Caco-2 (cell line): Measurements from ENCODE around the gene ADGRD1. TPM values are rescaled to one million over a fixed set of nuclear protein-coding genes. Genes with fewer than 3 reads are reported as not detected.

Experiments used
- BruUV-seq: library from RNA; stranded (reverse); fragments of 400-500 nt; replicated peaks from 2 replicates; lab custom pipeline; 2021; lab: Mats Ljungman, UMichigan
- CTCF ChIA-PET: fragments of 300-600 bp; sonication (Branson Sonifier 250); formaldehyde crosslinking; loops from one replicate; lab custom pipeline; 2022; ENCODE audit warnings: antibody characterized with exemption; lab: Charles Lee
- POLR2A ChIA-PET: fragments of 300-600 bp; sonication (Branson Sonifier 250); formaldehyde crosslinking; loops from one replicate; lab custom pipeline; 2022; ENCODE audit warnings: antibody characterized with exemption; lab: Charles Lee
- DNase-seq, 2 experiments: peaks; one replicate each; pipeline versions ENCODE4 v3.0.0 to v3.0.0-alpha.2; 2020 to 2022
- H3K27me3 ChIP-seq: replicated peaks from 2 replicates; pipeline ENCODE4 v1.6.0; 2011; ENCODE audit warnings: low read length; ENCODE audit not compliant: control insufficient read depth, insufficient read depth
- H3K36me3 ChIP-seq: 2 replicates; pipeline ENCODE4 v1.5.1; 2011; ENCODE audit warnings: low read length; ENCODE audit not compliant: control insufficient read depth, insufficient read depth
- H3K4me1 ChIP-seq: fragments of 250-450 bp; sonication (Bioruptor Pico); 2 replicates; pipeline ENCODE4 v1.5.1; 2020; ENCODE audit warnings: mild to moderate bottlenecking
- H3K4me3 ChIP-seq: 2 replicates; pipeline ENCODE4 v1.5.1; 2011; ENCODE audit warnings: low read depth, mild to moderate bottlenecking, control low read depth, low read length
- H3K9me3 ChIP-seq: fragments of 250-450 bp; sonication (Bioruptor Pico); 2 replicates; pipeline ENCODE4 v1.5.1; 2020; ENCODE audit warnings: mild to moderate bottlenecking, moderate library complexity
- H3K27ac Mint-ChIP-seq: one replicate; pipeline ENCODE4 v1.8.0; 2022; ENCODE audit warnings: mixed read lengths; ENCODE audit not compliant: unreplicated experiment
- H3K27me3 Mint-ChIP-seq: one replicate; pipeline ENCODE4 v1.8.0; 2022; ENCODE audit warnings: mixed read lengths; ENCODE audit not compliant: insufficient read depth, unreplicated experiment
- H3K36me3 Mint-ChIP-seq: one replicate; pipeline ENCODE4 v1.8.0; 2022; ENCODE audit warnings: mild to moderate bottlenecking, mixed read lengths; ENCODE audit not compliant: insufficient read depth, unreplicated experiment
- H3K4me1 Mint-ChIP-seq: one replicate; pipeline ENCODE4 v1.8.0; 2022; ENCODE audit warnings: low read depth, mixed read lengths; ENCODE audit not compliant: unreplicated experiment
- H3K4me3 Mint-ChIP-seq: one replicate; pipeline ENCODE4 v1.8.0; 2022; ENCODE audit warnings: mild to moderate bottlenecking, moderate library complexity, mixed read lengths; ENCODE audit not compliant: unreplicated experiment
- H3K9me3 Mint-ChIP-seq: one replicate; pipeline ENCODE4 v1.8.0; 2022; ENCODE audit warnings: mixed read lengths; ENCODE audit not compliant: unreplicated experiment
- intact Hi-C: fragments of 100-400 bp; cut with micrococcal nuclease; formaldehyde crosslinking; loops from one replicate; pipeline ENCODE4 v1.10.0; 2022; ENCODE audit not compliant: unreplicated experiment
- total RNA-seq: library from RNA; stranded (reverse); gene quantifications from 2 replicates; pipeline ENCODE4 v1.2.3, GENCODE V29; 2022
- TF ChIP-seq, protein P1 (sequence below), 2 experiments: fragments of 200-600 bp in 1 of 2; IDR thresholded peaks; 1 replicate in 1 of 2; 2 replicates in 1 of 2; pipeline versions ENCODE4 v1.5.1 to v1.8.0; 2011 to 2022; ENCODE audit warnings: antibody characterized with exemption in 1 of 2, control low read depth in 1 of 2, inconsistent platforms in 1 of 2, low read depth in 1 of 2, low read length in 1 of 2, mild to moderate bottlenecking in 1 of 2, moderate library complexity in 1 of 2; ENCODE audit not compliant: insufficient read depth in 1 of 2, severe bottlenecking in 1 of 2, unreplicated experiment in 1 of 2

Gene ADGRD1
- total RNA-seq, 1 experiment from 2014 or later, result 3.6 TPM

GRCh38 chr12:131005161-131006035, 51.7 kb downstream of the ADGRD1 start:
- H3K4me3 Mint-ChIP-seq, result no peak overlapping the region
- ChIA-PET POLR2A (no interaction called here), CTCF (no interaction called here)
- Histone ChIP-seq H3K4me3 (no peak overlapping the region), H3K9me3 (0 out of 2 replicates have a peak, but pooled peaks cover 7% of the 10 kb centered on the region), H3K36me3 (no peaks in the 10 kb centered on the region), H3K4me1 (no peaks in the 10 kb centered on the region), H3K27me3 (no peaks in the 10 kb centered on the region)
- no peaks in the 10 kb centered on the region for H3K9me3 Mint-ChIP-seq
- TF ChIP-seq, protein P1, sequence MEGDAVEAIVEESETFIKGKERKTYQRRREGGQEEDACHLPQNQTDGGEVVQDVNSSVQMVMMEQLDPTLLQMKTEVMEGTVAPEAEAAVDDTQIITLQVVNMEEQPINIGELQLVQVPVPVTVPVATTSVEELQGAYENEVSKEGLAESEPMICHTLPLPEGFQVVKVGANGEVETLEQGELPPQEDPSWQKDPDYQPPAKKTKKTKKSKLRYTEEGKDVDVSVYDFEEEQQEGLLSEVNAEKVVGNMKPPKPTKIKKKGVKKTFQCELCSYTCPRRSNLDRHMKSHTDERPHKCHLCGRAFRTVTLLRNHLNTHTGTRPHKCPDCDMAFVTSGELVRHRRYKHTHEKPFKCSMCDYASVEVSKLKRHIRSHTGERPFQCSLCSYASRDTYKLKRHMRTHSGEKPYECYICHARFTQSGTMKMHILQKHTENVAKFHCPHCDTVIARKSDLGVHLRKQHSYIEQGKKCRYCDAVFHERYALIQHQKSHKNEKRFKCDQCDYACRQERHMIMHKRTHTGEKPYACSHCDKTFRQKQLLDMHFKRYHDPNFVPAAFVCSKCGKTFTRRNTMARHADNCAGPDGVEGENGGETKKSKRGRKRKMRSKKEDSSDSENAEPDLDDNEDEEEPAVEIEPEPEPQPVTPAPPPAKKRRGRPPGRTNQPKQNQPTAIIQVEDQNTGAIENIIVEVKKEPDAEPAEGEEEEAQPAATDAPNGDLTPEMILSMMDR (IDR thresholded peaks at IDR 0.05; ENCODE audit: insufficient read depth in 1 of 2, low read depth in 1 of 2, low read length in 1 of 2, severe bottlenecking in 1 of 2, unreplicated experiment in 1 of 2), result no peak
- no peak for DNase-seq
- intact Hi-C loops, result no loop called here
- H3K27me3 Mint-ChIP-seq, result peaks cover 2% of the 10 kb centered on the region
- no TSS peak for BruUV-seq
- no peaks in the 10 kb centered on the region for H3K4me1 Mint-ChIP-seq
- no peaks in the 10 kb centered on the region for H3K36me3 Mint-ChIP-seq
- H3K27ac Mint-ChIP-seq, result no peak overlapping the region

- no peaks in the 10 kb centered on the region for H3K4me1 ChIP-seq
- Mint-ChIP-seq H3K4me3 (no peak overlapping the region), H3K4me1 (no peaks in the 10 kb centered on the region), H3K36me3 (no peaks in the 10 kb centered on the region), H3K27me3 (peaks cover 2% of the 10 kb centered on the region), H3K27ac (no peak overlapping the region), H3K9me3 (no peaks in the 10 kb centered on the region)
- TF ChIP-seq, protein P1 (IDR thresholded peaks at IDR 0.05; ENCODE audit: insufficient read depth in 1 of 2, low read depth in 1 of 2, low read length in 1 of 2, severe bottlenecking in 1 of 2, unreplicated experiment in 1 of 2), result no peak
- intact Hi-C loops, result no loop called here
- H3K9me3 ChIP-seq, result 0 out of 2 replicates have a peak, but pooled peaks cover 5% of the 10 kb centered on the region
- no peaks in the 10 kb centered on the region for H3K36me3 ChIP-seq
- ChIA-PET CTCF (no interaction called here), POLR2A (no interaction called here)
- no peak for DNase-seq
- no TSS peak for BruUV-seq
- H3K27me3 ChIP-seq, result no peaks in the 10 kb centered on the region
- H3K4me3 ChIP-seq, result no peak overlapping the region
Observed at GRCh38 chr12:131006036-131006735, 52.5 kb downstream of the ADGRD1 start.

DNA sequence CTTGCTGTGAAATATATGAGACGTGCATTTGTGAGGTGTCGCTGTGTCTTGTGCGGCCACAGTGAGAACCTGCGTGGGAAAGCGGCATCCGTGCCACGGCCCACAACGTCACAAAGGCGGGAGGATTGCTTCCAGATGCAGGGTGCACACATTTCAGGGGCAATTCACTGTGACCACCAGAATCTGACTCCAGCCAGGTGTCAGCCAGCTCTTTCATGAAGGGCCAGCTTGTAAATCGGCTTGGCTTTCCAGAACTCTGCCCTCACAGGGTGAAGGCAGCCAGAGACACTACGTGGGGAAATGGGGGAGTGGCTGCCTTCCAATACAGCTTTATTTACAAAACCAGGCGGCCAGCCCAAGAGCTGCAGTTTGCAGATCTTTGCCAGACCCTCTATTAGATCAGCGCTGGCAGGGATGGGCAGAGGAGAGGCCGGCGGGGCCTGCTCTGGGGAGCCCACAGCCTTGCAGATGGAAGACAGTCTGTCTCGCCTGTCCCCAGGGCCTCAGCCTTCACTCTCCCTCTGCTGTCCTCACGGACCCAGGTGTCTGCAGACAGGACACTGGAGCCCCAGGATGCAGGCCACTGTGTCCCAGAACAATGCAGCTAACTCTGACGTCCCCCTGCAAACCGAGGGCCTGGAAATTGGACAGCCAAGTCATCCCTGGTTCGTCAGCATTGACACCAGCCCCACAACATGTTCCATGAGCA, 53.5 kb downstream of the ADGRD1 start:
- H3K4me3 ChIP-seq, result no peak overlapping the region
- ChIA-PET CTCF (no interaction called here), POLR2A (no interaction called here)
- BruUV-seq, result no TSS peak
- no peaks in the 10 kb centered on the region for H3K27me3 ChIP-seq
- TF ChIP-seq, protein P1 (IDR thresholded peaks at IDR 0.05; ENCODE audit: insufficient read depth in 1 of 2, low read depth in 1 of 2, low read length in 1 of 2, severe bottlenecking in 1 of 2, unreplicated experiment in 1 of 2), result no peak
- Mint-ChIP-seq H3K27me3 (peaks cover 2% of the 10 kb centered on the region), H3K36me3 (no peaks in the 10 kb centered on the region), H3K9me3 (no peaks in the 10 kb centered on the region), H3K4me1 (no peaks in the 10 kb centered on the region), H3K4me3 (no peak overlapping the region), H3K27ac (no peak overlapping the region)
- intact Hi-C loops, result no loop called here
- no peaks in the 10 kb centered on the region for H3K36me3 ChIP-seq
- no peak for DNase-seq
- H3K4me1 ChIP-seq, result no peaks in the 10 kb centered on the region
- H3K9me3 ChIP-seq, result no peaks in the 10 kb centered on the region
